ENCODE data around the gene INPP5F.

DNA sequence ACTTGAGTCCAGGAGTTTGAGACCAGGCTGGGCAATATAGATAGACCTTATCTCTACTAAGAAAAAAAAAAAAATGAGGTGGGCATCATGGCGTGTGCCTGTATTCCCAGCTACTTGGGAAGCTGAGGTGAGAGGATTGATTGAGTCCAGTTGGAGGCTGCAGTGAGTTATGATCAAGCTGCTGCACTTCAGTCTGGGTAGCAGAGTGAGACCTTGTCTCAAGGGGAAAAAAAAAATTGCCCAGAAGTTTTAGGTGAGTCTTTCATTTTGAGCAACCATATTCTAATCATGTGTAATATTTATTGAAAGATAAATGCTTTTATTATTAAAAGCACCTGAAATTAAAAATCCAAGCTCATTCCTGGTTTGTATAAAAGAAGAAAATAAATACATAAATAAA is 13.1 kb downstream of the INPP5F start:
- TF ChIP-seq EZH2 (IDR thresholded peaks at IDR 0.05; ENCODE audit: borderline replicate concordance, control insufficient read depth, low read depth, low read length) (no peak), POLR2A (IDR thresholded peaks at IDR 0.05; ENCODE audit: low read depth, low read length) (no peak), EP300 (IDR thresholded peaks at IDR 0.05; ENCODE audit: borderline replicate concordance in 1 of 2, control insufficient read depth in 1 of 2, low read depth in 2 of 2, low read length in 2 of 2) (no peak), STAT3 (IDR thresholded peaks at IDR 0.05; ENCODE audit: low read depth, low read length) (no peak), GABPA (IDR thresholded peaks at IDR 0.05; ENCODE audit: low read depth) (no peak), NRF1 (conservative IDR thresholded peaks at IDR 0.05; ENCODE audit: low read depth, low read length) (no peak), POLR2AphosphoS5 (IDR thresholded peaks at IDR 0.05; ENCODE audit: low read length) (no peak), SRF (IDR thresholded peaks at IDR 0.05; ENCODE audit: low read depth in 2 of 2, low read length in 2 of 2) (no peak), NFYB (IDR thresholded peaks at IDR 0.05; ENCODE audit: insufficient read depth, low read depth, low read length) (no peak), BACH1 (IDR thresholded peaks at IDR 0.05; ENCODE audit: borderline replicate concordance) (no peak), CTCF (IDR thresholded peaks at IDR 0.05 in 2 of 3, conservative IDR thresholded peaks at IDR 0.05 in 1 of 3; ENCODE audit: control insufficient read depth in 2 of 3, extremely low read depth in 1 of 3, insufficient read depth in 1 of 3, low read depth in 3 of 3, low read length in 3 of 3) (no peak)
